ENCODE measurements around the gene ITPRIPL1.

ITPRIPL1 gene

GRCh38 chr2:96320728-96321622, 4.1 kb upstream of the ITPRIPL1 start:
- TF ChIP-seq CTCF (IDR thresholded peaks at IDR 0.05; ENCODE audit: insufficient read depth, low read depth, low read length, missing control alignments) = no peak
- peak overlapping the region; percentile 84 for H3K4me3 ChIP-seq (ENCODE audit: low read depth, low read length)
- peak; percentile 71 for DNase-seq (ENCODE audit: low read depth)

GRCh38 chr2:96323849-96324248, 1.3 kb upstream of the ITPRIPL1 start:
- TF ChIP-seq CTCF (IDR thresholded peaks at IDR 0.05; ENCODE audit: insufficient read depth, low read depth, low read length, missing control alignments) = no peak
- no peak overlapping the region for H3K4me3 ChIP-seq (ENCODE audit: low read depth, low read length)
- DNase-seq (ENCODE audit: low read depth) = peak; percentile 23

GRCh38 chr2:96324721-96325040, 436 bp upstream of the ITPRIPL1 start:
- TF ChIP-seq CTCF (IDR thresholded peaks at IDR 0.05; ENCODE audit: insufficient read depth, low read depth, low read length, missing control alignments) = no peak
- peak overlapping the region; percentile 74 for H3K4me3 ChIP-seq (ENCODE audit: low read depth, low read length)
- no peak for DNase-seq (ENCODE audit: low read depth)

- peak overlapping the region; percentile 74 for H3K4me3 ChIP-seq (ENCODE audit: low read depth, low read length)
- DNase-seq (ENCODE audit: low read depth) = peak; percentile 58
- no peak for TF ChIP-seq CTCF (IDR thresholded peaks at IDR 0.05; ENCODE audit: insufficient read depth, low read depth, low read length, missing control alignments)
These were observed 753 bp downstream of the ITPRIPL1 start for GRCh38 chr2:96325884-96326255.

GRCh38 chr2:96326564-96326963, 1.4 kb downstream of the ITPRIPL1 start:
- no peak for TF ChIP-seq CTCF (IDR thresholded peaks at IDR 0.05; ENCODE audit: insufficient read depth, low read depth, low read length, missing control alignments)
- no peak for DNase-seq (ENCODE audit: low read depth)
- H3K4me3 ChIP-seq (ENCODE audit: low read depth, low read length) = no peak overlapping the region; the same call in 1 of the 2 replicates

- DNase-seq (ENCODE audit: low read depth) = no peak
- H3K4me3 ChIP-seq (ENCODE audit: low read depth, low read length) = no peak overlapping the region
- no peak for TF ChIP-seq CTCF (IDR thresholded peaks at IDR 0.05; ENCODE audit: insufficient read depth, low read depth, low read length, missing control alignments)
These were observed 2.1 kb downstream of the ITPRIPL1 start for GRCh38 chr2:96326990-96327820.
